Neural cell (in vitro differentiated cells): ENCODE measurements around the gene FUBP3. TPM values are rescaled to one million over a fixed set of nuclear protein-coding genes. Genes with fewer than 3 reads are reported as not detected.

Experiments used
- H2AFZ ChIP-seq: fragments of 200-600, 300-800 bp; sonication (generic), shearing (Covaris generic); 2 replicates; pipeline ENCODE4 v1.6.0; 2014; ENCODE audit warnings: low read depth, mild to moderate bottlenecking, antibody characterized with exemption, low read length, moderate library complexity
- H3F3A ChIP-seq: fragments of 200-600 bp; shearing (Covaris generic); 2 replicates; pipeline ENCODE4 v1.6.1; 2016; ENCODE audit warnings: mild to moderate bottlenecking, moderate library complexity, mixed read lengths, antibody characterized with exemption, low read length; ENCODE audit not compliant: insufficient read depth, poor library complexity, severe bottlenecking
- H3K27ac ChIP-seq: fragments of 200-600, 300-800 bp; sonication (generic), shearing (Covaris generic); 2 replicates; pipeline ENCODE4 v1.5.1; 2014; ENCODE audit warnings: mild to moderate bottlenecking, low read length, moderate library complexity
- H3K27me3 ChIP-seq: fragments of 300-800, 200-600 bp; sonication (generic), shearing (Covaris generic); 2 replicates; pipeline ENCODE4 v1.6.0; 2014; ENCODE audit warnings: mild to moderate bottlenecking, low read depth, low read length, moderate library complexity; ENCODE audit not compliant: insufficient read depth
- H3K36me3 ChIP-seq: fragments of 300-800, 200-600 bp; sonication (generic), shearing (Covaris generic); 2 replicates; pipeline ENCODE4 v1.5.1; 2014; ENCODE audit warnings: mild to moderate bottlenecking, antibody characterized with exemption, low read length, moderate library complexity; ENCODE audit not compliant: insufficient read depth
- H3K4me2 ChIP-seq: fragments of 300-800, 200-600 bp; sonication (generic), shearing (Covaris generic); 2 replicates; pipeline ENCODE4 v1.6.0; 2014; ENCODE audit warnings: mild to moderate bottlenecking, low read length
- H3K4me3 ChIP-seq: fragments of 300-800, 200-600 bp; sonication (generic), shearing (Covaris generic); 2 replicates; pipeline ENCODE4 v1.5.1; 2014; ENCODE audit warnings: mild to moderate bottlenecking, low read length, moderate library complexity
- H3K79me2 ChIP-seq: fragments of 200-600 bp; shearing (Covaris generic); replicated peaks from 2 replicates; pipeline ENCODE4 v1.6.0; 2014; ENCODE audit warnings: mild to moderate bottlenecking, low read length, moderate library complexity; ENCODE audit not compliant: insufficient read depth
- H3K9ac ChIP-seq: fragments of 300-800, 200-600 bp; sonication (generic), shearing (Covaris generic); 2 replicates; pipeline ENCODE4 v1.6.1; 2016; ENCODE audit warnings: mild to moderate bottlenecking, low read length, mixed read lengths
- H3K9me2 ChIP-seq: fragments of 200-600 bp; shearing (Covaris generic); 2 replicates; pipeline ENCODE4 v1.6.1; 2016; ENCODE audit warnings: mild to moderate bottlenecking, low read length, mixed read lengths; ENCODE audit not compliant: insufficient read depth
- H3K9me3 ChIP-seq: fragments of 200-600, 300-800 bp; sonication (generic), shearing (Covaris generic); 2 replicates; pipeline ENCODE4 v1.6.1; 2016; ENCODE audit warnings: mild to moderate bottlenecking, mixed run types, low read length, moderate library complexity, mixed read lengths
- H4K20me1 ChIP-seq: fragments of 200-600 bp; shearing (Covaris generic); 2 replicates; pipeline ENCODE4 v1.6.1; 2016; ENCODE audit warnings: mild to moderate bottlenecking, mixed run types; ENCODE audit not compliant: insufficient read depth
- CTCF ChIP-seq: fragments of 450-650 bp; IDR thresholded peaks from 2 replicates; pipeline ENCODE4 v1.5.1; 2014; ENCODE audit warnings: antibody characterized with exemption, mild to moderate bottlenecking, moderate library complexity; ENCODE audit not compliant: poor library complexity, severe bottlenecking
- EP300 ChIP-seq: fragments of 450-650 bp; conservative IDR thresholded peaks from 2 replicates; pipeline ENCODE4 v1.6.1; 2014; ENCODE audit warnings: antibody characterized with exemption, mild to moderate bottlenecking, moderate library complexity; ENCODE audit not compliant: poor library complexity, severe bottlenecking
- EZH2 ChIP-seq: fragments of 200-600, 300-800 bp; shearing (Covaris generic), sonication (generic); IDR thresholded peaks from 2 replicates; pipeline ENCODE4 v1.6.1; 2014; ENCODE audit warnings: antibody characterized with exemption, low read length, borderline replicate concordance, mild to moderate bottlenecking; ENCODE audit not compliant: insufficient read depth, poor library complexity, severe bottlenecking
- MXI1 ChIP-seq: fragments of 450-650 bp; conservative IDR thresholded peaks from 2 replicates; pipeline ENCODE4 v1.6.1; 2014; ENCODE audit warnings: antibody characterized with exemption, mild to moderate bottlenecking; ENCODE audit not compliant: poor library complexity, severe bottlenecking
- POLR2AphosphoS5 ChIP-seq: IDR thresholded peaks from 2 replicates; pipeline ENCODE4 v1.6.1; 2012
- RAD21 ChIP-seq: fragments of 450-650 bp; conservative IDR thresholded peaks from 2 replicates; pipeline ENCODE4 v1.6.1; 2014; ENCODE audit warnings: antibody characterized with exemption, mild to moderate bottlenecking, moderate library complexity
- REST ChIP-seq: IDR thresholded peaks from 2 replicates; pipeline ENCODE4 v1.6.1; 2012; ENCODE audit warnings: borderline replicate concordance
- SMC3 ChIP-seq: fragments of 450-650 bp; conservative IDR thresholded peaks from 2 replicates; pipeline ENCODE4 v1.6.1; 2014; ENCODE audit warnings: antibody characterized with exemption, mild to moderate bottlenecking, moderate library complexity; ENCODE audit not compliant: poor library complexity
- TAF1 ChIP-seq: IDR thresholded peaks from 2 replicates; pipeline ENCODE4 v1.6.1; 2012; ENCODE audit warnings: low read depth
- polyA plus RNA-seq: library from polyadenylated mRNA; depleted of rRNA; stranded (reverse); fragments of >200 nt; gene quantifications from 2 replicates; pipeline ENCODE4 v1.2.3, GENCODE V29; 2014

FUBP3 gene
- polyA plus RNA-seq, 1 donor from 2014 or later, result 70.5 TPM

- H3K9me3 ChIP-seq, result no peaks in the 10 kb centered on the region
- H3K27me3 ChIP-seq, result no peaks in the 10 kb centered on the region
- no peak for TF ChIP-seq SMC3
- TF ChIP-seq TAF1, result no peak
- no peak for TF ChIP-seq POLR2AphosphoS5
- TF ChIP-seq RAD21, result no peak
- no peak for TF ChIP-seq REST
- no peak for TF ChIP-seq EP300
- TF ChIP-seq CTCF, result no peak
- TF ChIP-seq EZH2, result no peak
- no peak for TF ChIP-seq MXI1
- no peaks in the 10 kb centered on the region for H4K20me1 ChIP-seq
- no peak overlapping the region for H3K27ac ChIP-seq
- no peaks in the 10 kb centered on the region for H3K79me2 ChIP-seq
- no peak overlapping the region for H2AFZ ChIP-seq
- H3F3A ChIP-seq, result no peaks in the 10 kb centered on the region
- H3K36me3 ChIP-seq, result no peaks in the 10 kb centered on the region
- H3K9ac ChIP-seq, result no peak overlapping the region
- no peak overlapping the region for H3K4me2 ChIP-seq
- H3K4me3 ChIP-seq, result no peak overlapping the region
- no peaks in the 10 kb centered on the region for H3K9me2 ChIP-seq
Observed at GRCh38 chr9:130610862-130611707, 31.7 kb downstream of the FUBP3 start.

- H4K20me1 ChIP-seq, result no peaks in the 10 kb centered on the region
- H3K9ac ChIP-seq, result no peak overlapping the region
- H3K79me2 ChIP-seq, result no peaks in the 10 kb centered on the region
- no peaks in the 10 kb centered on the region for H3F3A ChIP-seq
- no peaks in the 10 kb centered on the region for H3K9me2 ChIP-seq
- no peak for TF ChIP-seq SMC3
- no peak for TF ChIP-seq MXI1
- no peak for TF ChIP-seq RAD21
- no peak for TF ChIP-seq TAF1
- no peaks in the 10 kb centered on the region for H3K27me3 ChIP-seq
- H3K4me3 ChIP-seq, result no peak overlapping the region
- no peak overlapping the region for H3K4me2 ChIP-seq
- H3K36me3 ChIP-seq, result peaks cover 14% of the 10 kb centered on the region
- H3K9me3 ChIP-seq, result no peaks in the 10 kb centered on the region
- H3K27ac ChIP-seq, result no peak overlapping the region
- no peak overlapping the region for H2AFZ ChIP-seq
Observed at GRCh38 chr9:130616451-130616850, 37.1 kb downstream of the FUBP3 start.
